Glutamatergic neuron (in vitro differentiated cells): Measurements from ENCODE around the gene LSAMP. TPM values are rescaled to one million over a fixed set of nuclear protein-coding genes. Genes with fewer than 3 reads are reported as not detected.

Experiments used
- DNase-seq: peaks from one replicate; pipeline ENCODE4 v3.0.0; 2022
- H3K27ac Mint-ChIP-seq: one replicate; pipeline ENCODE4 v1.8.0; 2020; ENCODE audit warnings: mild to moderate bottlenecking, mixed read lengths, inconsistent platforms; ENCODE audit not compliant: unreplicated experiment
- H3K27me3 Mint-ChIP-seq: one replicate; pipeline ENCODE4 v1.8.0; 2020; ENCODE audit warnings: mild to moderate bottlenecking, moderate library complexity, mixed read lengths, inconsistent platforms; ENCODE audit not compliant: unreplicated experiment
- H3K36me3 Mint-ChIP-seq: one replicate; pipeline ENCODE4 v1.8.0; 2020; ENCODE audit warnings: mild to moderate bottlenecking, mixed read lengths, inconsistent platforms; ENCODE audit not compliant: unreplicated experiment
- H3K4me1 Mint-ChIP-seq: one replicate; pipeline ENCODE4 v1.8.0; 2020; ENCODE audit warnings: mild to moderate bottlenecking, low read depth, mixed read lengths, inconsistent platforms; ENCODE audit not compliant: unreplicated experiment
- H3K4me3 Mint-ChIP-seq: one replicate; pipeline ENCODE4 v1.8.0; 2020; ENCODE audit warnings: mild to moderate bottlenecking, mixed read lengths, inconsistent platforms; ENCODE audit not compliant: unreplicated experiment
- H3K9me3 Mint-ChIP-seq: one replicate; pipeline ENCODE4 v1.8.0; 2020; ENCODE audit warnings: mild to moderate bottlenecking, moderate library complexity, mixed read lengths, inconsistent platforms; ENCODE audit not compliant: unreplicated experiment
- CTCF ChIP-seq: fragments of 200-600 bp; sonication (generic); IDR thresholded peaks from one replicate; pipeline ENCODE4 v1.5.0; 2021; ENCODE audit not compliant: partially characterized antibody, unreplicated experiment
- total RNA-seq: library from RNA; stranded (reverse); fragmentation: NEBNext Ultra II Directional; extraction: Animal tissue kit (Norgen Biotek cat#: 25700); gene quantifications from one replicate; pipeline ENCODE4 v1.2.1, GENCODE V29; 2021; ENCODE audit not compliant: unreplicated experiment

Gene LSAMP
- total RNA-seq, 1 donor from 2014 or later: 67.1 TPM

- Mint-ChIP-seq H3K27ac (no peak overlapping the region), H3K27me3 (no peaks in the 10 kb centered on the region), H3K9me3 (no peaks in the 10 kb centered on the region), H3K4me1 (no peaks in the 10 kb centered on the region), H3K36me3 (no peaks in the 10 kb centered on the region), H3K4me3 (no peak overlapping the region)
- TF ChIP-seq CTCF: no peak
- DNase-seq: no peak
Observed at GRCh38 chr3:116378077-116378476, 67.2 kb downstream of the LSAMP start.

GRCh38 chr3:116374901-116375300 lies 70.4 kb downstream of the LSAMP start:
- Mint-ChIP-seq H3K4me1 (peaks cover 6% of the 10 kb centered on the region), H3K27me3 (no peaks in the 10 kb centered on the region), H3K9me3 (no peaks in the 10 kb centered on the region), H3K36me3 (no peaks in the 10 kb centered on the region), H3K27ac (no peak overlapping the region), H3K4me3 (no peak overlapping the region)
- no peak for DNase-seq
- TF ChIP-seq CTCF: no peak

GRCh38 chr3:116367761-116368395 lies 77.4 kb downstream of the LSAMP start:
- no peak for TF ChIP-seq CTCF
- peaks cover 2% of the 10 kb centered on the region for H3K27me3 Mint-ChIP-seq
- no peak for DNase-seq
- no peaks in the 10 kb centered on the region for H3K36me3 Mint-ChIP-seq
- no peak overlapping the region for H3K4me3 Mint-ChIP-seq
- peaks cover 2% of the 10 kb centered on the region for H3K9me3 Mint-ChIP-seq
- no peak overlapping the region for H3K27ac Mint-ChIP-seq
- peaks cover 6% of the 10 kb centered on the region for H3K4me1 Mint-ChIP-seq

- DNase-seq: no peak
- Mint-ChIP-seq H3K9me3 (peaks cover 6% of the 10 kb centered on the region), H3K36me3 (peaks cover 7% of the 10 kb centered on the region), H3K27me3 (no peaks in the 10 kb centered on the region), H3K4me1 (no peaks in the 10 kb centered on the region), H3K4me3 (no peak overlapping the region), H3K27ac (no peak overlapping the region)
- TF ChIP-seq CTCF: no peak
Observed at GRCh38 chr3:116356056-116356455, 89.2 kb downstream of the LSAMP start.

GRCh38 chr3:116354382-116354781 lies 90.9 kb downstream of the LSAMP start:
- no peak overlapping the region for H3K4me3 Mint-ChIP-seq
- no peak overlapping the region for H3K27ac Mint-ChIP-seq
- H3K9me3 Mint-ChIP-seq: peaks cover 3% of the 10 kb centered on the region
- DNase-seq: no peak
- H3K27me3 Mint-ChIP-seq: no peaks in the 10 kb centered on the region
- TF ChIP-seq CTCF: no peak
- H3K36me3 Mint-ChIP-seq: peaks cover 7% of the 10 kb centered on the region
- H3K4me1 Mint-ChIP-seq: no peaks in the 10 kb centered on the region
